SK-N-SH treated with all-trans-retinoic acid at 6 μM for 48 hours (cell line): ENCODE measurements around the gene DOCK1.

ENCODE experiments used
- ATAC-seq: fragments of 200-7000 bp; cut with Tn5 transposase; 3 replicates; pipeline ENCODE4 v1.9.1; 2020; ENCODE audit warnings: mild to moderate bottlenecking, moderate library complexity
- BACH2 ChIP-seq: fragments of 250-450 bp; sonication (Bioruptor Pico); IDR thresholded peaks from 2 replicates; pipeline ENCODE4 v1.9.0; 2021; ENCODE audit warnings: mild to moderate bottlenecking, borderline replicate concordance
- CREB5 ChIP-seq: fragments of 250-450 bp; sonication (Bioruptor Pico); IDR thresholded peaks from 2 replicates; pipeline ENCODE4 v1.5.1; 2020; ENCODE audit warnings: low read depth, mild to moderate bottlenecking, moderate library complexity
- CSDC2 ChIP-seq: fragments of 250-450 bp; sonication (Bioruptor Pico); IDR thresholded peaks from 2 replicates; pipeline ENCODE4 v1.5.0; 2020; ENCODE audit warnings: mild to moderate bottlenecking, moderate library complexity
- CSRNP3 ChIP-seq: fragments of 250-450 bp; sonication (Bioruptor Pico); IDR thresholded peaks from 2 replicates; pipeline ENCODE4 v1.5.1; 2021; ENCODE audit warnings: mild to moderate bottlenecking, moderate library complexity
- ESRRG ChIP-seq: fragments of 250-450 bp; sonication (Bioruptor Pico); IDR thresholded peaks from 2 replicates; pipeline ENCODE4 v1.6.1; 2021; ENCODE audit warnings: mild to moderate bottlenecking
- GLIS3 ChIP-seq: fragments of 250-450 bp; sonication (Bioruptor Pico); IDR thresholded peaks from 2 replicates; pipeline ENCODE4 v1.5.0; 2020; ENCODE audit warnings: mild to moderate bottlenecking, moderate library complexity
- ISL1 ChIP-seq: fragments of 250-450 bp; sonication (Bioruptor Pico); IDR thresholded peaks from 2 replicates; pipeline ENCODE4 v2.1.2; 2022; ENCODE audit warnings: mild to moderate bottlenecking, moderate library complexity
- OSR1 ChIP-seq: fragments of 250-450 bp; sonication (Bioruptor Pico); IDR thresholded peaks from 2 replicates; pipeline ENCODE4 v1.8.0; 2022; ENCODE audit warnings: moderate library complexity, mild to moderate bottlenecking, inconsistent platforms
- PATZ1 ChIP-seq: fragments of 250-450 bp; sonication (Bioruptor Pico); IDR thresholded peaks from 2 replicates; pipeline ENCODE4 v1.8.0; 2020; ENCODE audit warnings: mild to moderate bottlenecking, moderate library complexity, borderline replicate concordance
- POU6F1 ChIP-seq: fragments of 250-450 bp; sonication (Bioruptor Pico); IDR thresholded peaks from 2 replicates; pipeline ENCODE4 v1.8.0; 2021; ENCODE audit warnings: low read depth, mild to moderate bottlenecking, moderate library complexity, borderline replicate concordance
- PPARA ChIP-seq: fragments of 250-450 bp; sonication (Bioruptor Pico); IDR thresholded peaks from 2 replicates; pipeline ENCODE4 v1.5.0; 2020; ENCODE audit warnings: mild to moderate bottlenecking, borderline replicate concordance
- RARB ChIP-seq: fragments of 250-450 bp; sonication (Bioruptor Pico); IDR thresholded peaks from 2 replicates; pipeline ENCODE4 v1.8.0; 2021; ENCODE audit warnings: mild to moderate bottlenecking, moderate library complexity
- SNAI2 ChIP-seq: fragments of 250-450 bp; sonication (Bioruptor Pico); IDR thresholded peaks from 2 replicates; pipeline ENCODE4 v1.5.0; 2020; ENCODE audit warnings: mild to moderate bottlenecking, moderate library complexity
- TCF4 ChIP-seq: fragments of 250-450 bp; sonication (Bioruptor Pico); IDR thresholded peaks from 2 replicates; pipeline ENCODE4 v1.8.0; 2021; ENCODE audit warnings: mild to moderate bottlenecking, moderate library complexity, borderline replicate concordance
- TOX ChIP-seq: fragments of 250-450 bp; sonication (Bioruptor Pico); IDR thresholded peaks from 2 replicates; pipeline ENCODE4 v1.8.0; 2021; ENCODE audit warnings: mild to moderate bottlenecking, moderate library complexity, borderline replicate concordance
- TSHZ2 ChIP-seq: fragments of 250-450 bp; sonication (Bioruptor Pico); IDR thresholded peaks from 2 replicates; pipeline ENCODE4 v1.5.0; 2020; ENCODE audit warnings: mild to moderate bottlenecking, moderate library complexity
- ZC3H10 ChIP-seq: fragments of 250-450 bp; sonication (Bioruptor Pico); IDR thresholded peaks from 2 replicates; pipeline ENCODE4 v1.5.1; 2021; ENCODE audit warnings: mild to moderate bottlenecking, moderate library complexity
- ZFP3 ChIP-seq: fragments of 250-450 bp; sonication (Bioruptor Pico); IDR thresholded peaks from 2 replicates; pipeline ENCODE4 v1.5.0; 2020; ENCODE audit warnings: mild to moderate bottlenecking, moderate library complexity
- ZFP30 ChIP-seq: fragments of 450-650 bp; formaldehyde crosslinking; IDR thresholded peaks from 2 replicates; pipeline ENCODE4 v1.5.0; 2022; ENCODE audit warnings: mild to moderate bottlenecking, moderate library complexity
- ZNF565 ChIP-seq: fragments of 450-650 bp; formaldehyde crosslinking; conservative IDR thresholded peaks from 2 replicates; pipeline ENCODE4 v1.5.0; 2020; ENCODE audit warnings: low read depth, mild to moderate bottlenecking, moderate library complexity
- ZNF70 ChIP-seq: fragments of 450-650 bp; formaldehyde crosslinking; IDR thresholded peaks from 2 replicates; pipeline ENCODE4 v1.5.0; 2020; ENCODE audit warnings: mild to moderate bottlenecking, moderate library complexity

The DOCK1 gene

GRCh38 chr10:127442220-127442525 lies 536.9 kb downstream of the DOCK1 start:
- no peak for ATAC-seq
- no peak for TF ChIP-seq ZNF70 (CRISPR knock-in tag)
- TF ChIP-seq ZC3H10 (CRISPR knock-in tag): no peak
- no peak for TF ChIP-seq PATZ1
- no peak for TF ChIP-seq OSR1 (CRISPR knock-in tag)
- TF ChIP-seq ESRRG (CRISPR knock-in tag): no peak
- no peak for TF ChIP-seq ZFP3 (CRISPR knock-in tag)
- TF ChIP-seq CSRNP3 (CRISPR knock-in tag): no peak
- no peak for TF ChIP-seq CREB5 (CRISPR knock-in tag)
- TF ChIP-seq GLIS3: no peak
- TF ChIP-seq RARB (CRISPR knock-in tag): no peak
- TF ChIP-seq CSDC2: no peak
- no peak for TF ChIP-seq ZFP30
- no peak for TF ChIP-seq TSHZ2 (CRISPR knock-in tag)
- TF ChIP-seq POU6F1: no peak
- no peak for TF ChIP-seq TCF4
- no peak for TF ChIP-seq TOX (CRISPR knock-in tag)
- no peak for TF ChIP-seq ISL1 (CRISPR knock-in tag)
- TF ChIP-seq PPARA: no peak

- no peak for TF ChIP-seq ZNF565 (CRISPR knock-in tag)
- TF ChIP-seq ZNF70 (CRISPR knock-in tag): no peak
- no peak for TF ChIP-seq TCF4
- TF ChIP-seq ESRRG (CRISPR knock-in tag): no peak
- TF ChIP-seq ZFP30: no peak
- TF ChIP-seq, all 23 proteins: peak for 0
- no peak for ATAC-seq
Observed at GRCh38 chr10:127444155-127444554, 538.9 kb downstream of the DOCK1 start.

GRCh38 chr10:127447197-127447596 lies 542.0 kb downstream of the DOCK1 start:
- no peak for TF ChIP-seq SNAI2 (CRISPR knock-in tag)
- no peak for TF ChIP-seq ZFP30
- TF ChIP-seq GLIS3: no peak
- TF ChIP-seq PATZ1: no peak
- no peak for TF ChIP-seq CREB5 (CRISPR knock-in tag)
- no peak for TF ChIP-seq ZNF565 (CRISPR knock-in tag)
- no peak for TF ChIP-seq POU6F1
- TF ChIP-seq ESRRG (CRISPR knock-in tag): no peak
- no peak for TF ChIP-seq ISL1 (CRISPR knock-in tag)
- no peak for TF ChIP-seq BACH2 (CRISPR knock-in tag)
- no peak for TF ChIP-seq TSHZ2 (CRISPR knock-in tag)
- no peak for ATAC-seq
